CD4-positive, alpha-beta T cell treated with Interferon gamma for 1 hour (primary cell): ENCODE results near the gene CENPH.
"Not testable (repeated sequence)": the region's sequence is repeated elsewhere in the genome, so short reads cannot be mapped to it uniquely, and the experiment has no call there.

Experiments used
- DNase-seq: peaks from one replicate; pipeline ENCODE4 v3.0.0-alpha.2; 2020

CENPH gene

GRCh38 chr5:69211200-69211599 lies 21.8 kb downstream of the CENPH start:
- DNase-seq = no peak

DNA sequence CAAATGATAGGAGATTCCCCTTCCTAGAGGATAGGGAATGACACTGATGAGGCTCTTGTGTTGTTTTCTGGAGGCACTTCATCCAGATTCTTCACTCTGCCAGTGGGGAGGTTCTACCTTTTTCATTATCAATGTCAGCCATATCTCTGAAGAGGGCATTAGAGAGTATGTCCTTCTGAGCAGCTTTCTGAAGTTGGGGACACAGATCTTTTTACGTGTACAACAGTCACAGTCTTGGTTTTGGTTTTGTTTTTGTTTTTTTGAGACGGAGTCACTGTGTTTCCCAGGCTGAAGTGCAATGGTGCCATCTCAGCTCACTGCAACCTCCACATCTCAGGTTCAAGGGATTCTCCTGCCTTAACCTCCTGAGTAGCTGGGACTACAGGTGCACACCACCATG lies 22.6 kb downstream of the CENPH start:
- DNase-seq = no peak

- DNase-seq = no peak
These were observed 24.3 kb downstream of the CENPH start for GRCh38 chr5:69213513-69214215.

- no peak for DNase-seq
These were observed 27.7 kb downstream of the CENPH start for GRCh38 chr5:69217151-69217511.

- DNase-seq = peak; percentile 93
These were observed 28.5 kb downstream of the CENPH start for GRCh38 chr5:69217548-69218526.

DNA sequence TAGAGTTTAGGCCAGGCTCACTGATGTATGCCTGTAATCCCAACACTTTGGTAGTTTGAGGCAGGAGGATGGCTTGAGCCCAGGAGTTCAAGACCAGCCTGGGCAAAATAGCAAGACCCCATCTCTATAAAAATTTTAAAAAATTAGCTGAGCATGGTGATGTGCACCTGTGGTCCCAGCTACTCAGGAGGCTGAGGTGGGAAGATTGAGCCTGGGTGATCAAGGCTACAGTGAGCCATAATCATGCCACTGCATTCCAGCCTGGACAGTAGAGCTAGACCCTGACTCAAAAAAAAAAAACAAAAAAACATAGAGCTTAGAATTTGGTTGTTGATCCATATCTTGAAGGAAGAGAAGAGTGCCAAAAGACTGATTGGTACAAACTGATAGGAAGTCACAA lies 30.6 kb downstream of the CENPH start:
- no peak for DNase-seq

- DNase-seq = not testable (repeated sequence)
These were observed 31.0 kb downstream of the CENPH start for GRCh38 chr5:69220371-69220770.

DNA sequence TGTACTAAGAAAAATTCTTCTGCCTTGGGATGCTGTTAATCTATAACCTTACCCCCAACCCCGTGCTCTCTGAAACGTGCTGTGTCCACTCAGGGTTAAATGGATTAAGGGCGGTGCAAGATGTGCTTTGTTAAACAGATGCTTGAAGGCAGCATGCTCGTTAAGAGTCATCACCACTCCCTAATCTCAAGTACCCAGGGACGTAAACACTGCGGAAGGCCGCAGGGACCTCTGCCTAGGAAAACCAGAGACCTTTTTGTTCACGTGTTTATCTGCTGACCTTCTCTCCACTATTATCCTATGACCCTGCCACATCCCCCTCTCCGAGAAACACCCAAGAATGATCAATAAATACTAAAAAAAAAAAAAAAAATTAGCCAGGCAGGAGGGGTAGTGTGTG lies 31.4 kb downstream of the CENPH start:
- DNase-seq = not testable (repeated sequence)

DNA sequence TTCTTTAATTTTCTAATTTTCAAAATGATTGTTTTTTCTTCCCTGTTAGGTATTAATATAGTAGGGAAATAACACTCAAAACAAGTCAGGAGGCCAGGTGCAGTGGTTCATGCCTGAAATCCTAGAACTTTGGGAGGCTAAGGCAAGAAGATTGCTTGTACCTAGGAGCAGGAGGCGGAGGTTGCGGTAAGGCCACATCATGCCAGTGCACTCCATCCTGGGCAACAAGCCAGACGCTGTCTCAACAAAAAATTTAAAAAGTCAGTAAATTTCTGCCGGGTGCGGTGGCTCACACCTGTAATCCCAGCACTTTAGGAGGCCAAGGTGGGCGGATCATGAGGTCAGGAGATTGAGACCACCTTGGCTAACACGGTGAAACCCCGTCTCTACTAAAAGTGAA lies 35.1 kb downstream of the CENPH start:
- DNase-seq = no peak

DNA sequence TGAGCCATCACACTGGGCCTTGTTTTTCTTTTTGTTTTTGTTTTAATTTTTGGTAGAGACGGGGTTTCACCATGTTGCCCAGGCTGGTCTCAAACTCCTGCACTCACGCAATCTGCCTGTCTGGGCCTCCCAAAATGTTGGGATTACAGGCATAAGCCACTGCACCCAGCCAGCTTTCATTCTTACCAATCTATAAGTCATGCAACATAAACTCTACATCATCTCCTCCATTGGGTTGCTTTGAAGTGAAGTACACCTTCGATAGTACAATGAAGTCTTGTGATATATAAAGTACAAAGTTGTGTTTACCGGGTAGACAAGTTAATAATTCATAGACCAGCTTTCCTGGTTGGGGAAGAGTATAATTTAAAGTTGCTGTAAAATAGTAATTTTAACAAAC lies 36.5 kb downstream of the CENPH start:
- DNase-seq = no peak

DNA sequence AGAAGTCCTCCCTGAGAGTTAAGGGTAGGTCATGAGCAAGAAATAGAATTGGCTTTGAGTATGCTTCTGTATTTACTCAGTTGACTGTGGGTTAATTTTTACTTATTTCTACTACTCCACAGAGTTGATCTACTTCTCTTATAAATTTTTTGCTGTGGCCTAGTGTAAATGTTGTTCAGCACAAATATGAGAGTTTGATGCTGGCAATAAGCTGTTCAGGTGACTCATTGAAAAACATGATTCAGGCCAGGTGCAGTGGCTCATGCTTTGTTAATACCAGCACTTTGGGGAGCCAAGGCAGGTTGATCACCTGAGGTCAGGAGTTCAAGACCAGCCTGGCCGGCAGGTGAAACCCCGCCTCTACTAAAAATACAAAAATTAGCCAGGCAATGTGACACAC lies 40.8 kb downstream of the CENPH start:
- DNase-seq = no peak

DNA sequence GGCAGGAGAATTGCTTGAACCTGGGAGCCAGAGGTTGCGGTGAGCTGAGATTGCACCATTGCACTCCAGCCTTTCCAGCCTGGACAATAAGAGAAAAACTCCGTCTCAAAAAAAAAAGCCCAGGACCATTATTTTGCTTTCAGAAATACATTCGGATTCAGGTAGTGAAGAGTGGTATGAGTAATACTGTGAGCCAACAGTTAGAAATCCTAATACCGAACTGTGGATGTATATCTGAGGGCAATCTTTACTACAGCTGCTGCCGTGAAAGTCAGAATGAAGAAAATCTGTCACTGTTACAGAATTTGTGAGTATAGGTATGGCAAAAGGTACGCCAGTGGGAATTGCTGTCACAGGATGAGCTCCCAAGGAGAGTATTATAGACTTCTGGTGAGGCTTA lies 41.9 kb downstream of the CENPH start:
- no peak for DNase-seq

DNA sequence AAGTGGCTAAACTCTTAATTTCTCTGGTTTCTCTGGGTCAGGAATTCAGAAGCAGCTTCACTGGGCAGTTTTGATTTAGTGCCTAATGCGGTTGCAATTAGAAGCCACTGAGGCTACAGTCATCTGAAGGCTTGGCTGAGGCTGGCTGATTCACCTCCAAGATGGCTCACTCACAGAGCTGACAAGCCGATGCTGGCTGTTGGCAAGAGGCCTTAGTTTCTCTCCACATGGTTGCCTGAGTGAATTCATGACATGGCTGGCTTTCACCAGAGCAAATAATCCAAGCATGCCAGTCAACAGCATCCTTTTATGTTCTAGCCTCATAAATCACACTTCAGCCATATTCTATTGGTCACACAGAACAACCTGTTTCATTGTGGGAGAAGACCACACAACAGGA lies 42.5 kb downstream of the CENPH start:
- no peak for DNase-seq

- DNase-seq = peak; percentile 87
These were observed 45.3 kb downstream of the CENPH start, which contains the start of gene CDK7 for GRCh38 chr5:69234457-69235268. TSS of gene CDK7 (plus strand) at chr5:69234886. CDS start at chr5:69234976, 90 bp downstream.

DNA sequence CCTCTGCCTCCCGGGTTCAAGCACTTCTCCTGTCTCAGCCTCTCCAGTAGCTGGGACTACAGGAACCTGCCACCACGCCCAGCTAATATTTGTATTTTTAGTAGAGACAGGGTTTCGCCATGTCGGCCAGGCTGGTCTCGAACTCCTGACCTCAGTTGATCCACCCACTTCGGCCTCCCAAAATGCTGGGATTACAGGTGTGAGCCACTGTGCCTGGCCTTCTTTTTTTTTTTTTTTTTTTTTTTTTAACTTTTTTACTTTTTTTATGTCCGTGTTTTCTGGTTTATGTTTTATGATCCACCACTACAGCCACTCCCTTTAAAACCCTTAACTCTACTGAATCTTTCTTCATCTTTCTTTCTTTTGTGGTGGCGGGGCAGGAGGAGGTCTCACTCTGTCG lies 47.4 kb downstream of the CENPH start:
- DNase-seq = not testable (repeated sequence)

- no peak for DNase-seq
These were observed 48.5 kb downstream of the CENPH start for GRCh38 chr5:69237877-69238276.

- no peak for DNase-seq
These were observed 49.4 kb downstream of the CENPH start for GRCh38 chr5:69238760-69239251.

DNA sequence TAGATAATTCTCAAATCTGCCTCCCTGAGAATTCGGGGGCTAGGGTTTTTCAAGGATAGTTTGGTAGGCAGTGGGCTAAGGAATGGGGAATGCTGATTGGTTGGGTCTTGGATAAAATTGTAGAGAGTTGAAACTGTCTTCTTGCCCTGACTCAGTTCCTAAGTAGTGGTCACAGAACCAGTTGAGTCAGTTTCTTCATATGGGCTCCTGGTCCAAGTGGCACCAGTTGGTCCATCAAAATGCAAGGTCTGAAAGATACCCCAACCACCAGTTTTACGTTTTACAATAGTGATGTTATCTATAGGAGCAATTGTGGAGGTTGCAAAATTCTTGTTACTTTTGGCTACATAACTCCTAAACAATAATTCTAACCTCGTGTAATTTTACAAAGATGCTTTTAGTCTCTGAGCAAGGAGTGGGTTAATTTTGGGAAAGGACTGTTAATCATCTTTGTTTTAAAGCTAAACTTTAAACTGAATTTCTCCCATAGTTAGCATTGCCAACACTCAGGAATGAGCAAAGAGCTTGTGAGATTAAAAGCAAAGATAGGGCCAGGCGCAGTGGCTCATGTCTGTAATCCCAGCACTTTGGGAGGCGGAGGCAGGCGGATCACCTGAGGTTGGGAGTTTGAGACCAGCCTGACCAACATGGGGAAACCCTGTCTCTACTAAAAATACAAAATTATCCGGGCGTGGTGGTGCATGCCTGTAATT lies 53.0 kb downstream of the CENPH start:
- DNase-seq = no peak

GRCh38 chr5:69245031-69245430 lies 55.6 kb downstream of the CENPH start:
- DNase-seq = no peak

- no peak for DNase-seq
These were observed 58.6 kb downstream of the CENPH start for GRCh38 chr5:69248019-69248418.

DNA sequence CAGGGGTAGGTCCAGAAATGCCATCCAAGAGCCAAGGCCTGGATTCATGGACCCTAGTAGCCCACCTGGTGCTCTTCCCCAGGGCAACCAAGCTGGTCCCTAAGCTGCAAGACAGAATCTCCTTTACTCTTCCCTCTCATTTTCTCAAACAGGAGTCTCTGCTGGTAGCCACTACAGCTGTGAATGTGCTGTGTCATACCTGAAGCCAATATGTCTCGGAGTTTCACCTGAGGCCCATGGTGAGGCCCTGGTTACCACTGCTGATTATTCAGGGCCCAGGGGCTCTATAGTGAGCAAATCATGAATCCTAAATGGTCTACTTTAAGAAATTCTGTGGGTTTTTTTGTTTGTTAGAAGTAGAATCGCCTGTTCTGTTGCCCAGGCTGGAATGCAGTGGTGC lies 61.2 kb downstream of the CENPH start:
- no peak for DNase-seq

DNA sequence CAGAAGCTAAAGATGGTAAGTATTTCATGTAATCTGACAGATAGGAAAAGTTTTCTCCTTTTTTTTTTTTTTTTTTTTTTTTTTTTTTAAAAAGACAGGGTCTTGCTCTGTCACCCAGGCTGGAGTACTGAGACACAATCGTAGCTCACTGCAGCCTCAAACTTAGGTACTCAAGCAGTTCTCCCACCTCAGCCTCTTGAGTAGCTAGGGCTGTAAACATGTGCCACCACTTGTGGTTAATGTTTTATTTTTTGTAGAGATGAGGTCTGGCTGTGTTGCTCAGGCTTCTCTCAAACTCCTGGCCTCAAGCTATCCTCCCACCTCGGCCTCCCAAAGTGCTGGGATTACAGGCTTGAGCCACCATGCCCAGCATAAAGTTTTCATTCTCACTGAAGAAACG lies 63.1 kb downstream of the CENPH start:
- no peak for DNase-seq
